RWPE1 (cell line): ENCODE measurements around the gene CDKN2AIPNL.
A peak's percentile ranks its signal among the peaks of the same experiment; 100 is the strongest.
"Not testable (repeated sequence)": the region's sequence is repeated elsewhere in the genome, so short reads cannot be mapped to it uniquely, and the experiment has no call there.

Experiments used
- CTCF ChIA-PET: fragments of 350-600 bp; sonication (Branson Sonifier 250); formaldehyde crosslinking; extraction: SDS; loops from one replicate; lab custom pipeline; 2021; lab: Yijun Ruan, JAX
- POLR2A ChIA-PET: fragments of 400-600 bp; formaldehyde crosslinking; extraction: SDS; loops from one replicate; lab custom pipeline; 2020; ENCODE audit warnings: antibody characterized with exemption; ENCODE audit not compliant: low non-redundant PET; lab: Yijun Ruan, JAX
- DNase-seq: peaks from one replicate; pipeline ENCODE4 v3.0.0; 2012; ENCODE audit warnings: low spot score
- H3K27ac ChIP-seq: fragments of 450-650 bp; 2 replicates; pipeline ENCODE4 v1.5.1; 2017
- TF ChIP-seq, protein P1 (sequence below): fragments of 450-650 bp; conservative IDR thresholded peaks from 2 replicates; pipeline ENCODE4 v1.5.1; 2017; ENCODE audit warnings: low read depth, mild to moderate bottlenecking

The CDKN2AIPNL gene

DNA sequence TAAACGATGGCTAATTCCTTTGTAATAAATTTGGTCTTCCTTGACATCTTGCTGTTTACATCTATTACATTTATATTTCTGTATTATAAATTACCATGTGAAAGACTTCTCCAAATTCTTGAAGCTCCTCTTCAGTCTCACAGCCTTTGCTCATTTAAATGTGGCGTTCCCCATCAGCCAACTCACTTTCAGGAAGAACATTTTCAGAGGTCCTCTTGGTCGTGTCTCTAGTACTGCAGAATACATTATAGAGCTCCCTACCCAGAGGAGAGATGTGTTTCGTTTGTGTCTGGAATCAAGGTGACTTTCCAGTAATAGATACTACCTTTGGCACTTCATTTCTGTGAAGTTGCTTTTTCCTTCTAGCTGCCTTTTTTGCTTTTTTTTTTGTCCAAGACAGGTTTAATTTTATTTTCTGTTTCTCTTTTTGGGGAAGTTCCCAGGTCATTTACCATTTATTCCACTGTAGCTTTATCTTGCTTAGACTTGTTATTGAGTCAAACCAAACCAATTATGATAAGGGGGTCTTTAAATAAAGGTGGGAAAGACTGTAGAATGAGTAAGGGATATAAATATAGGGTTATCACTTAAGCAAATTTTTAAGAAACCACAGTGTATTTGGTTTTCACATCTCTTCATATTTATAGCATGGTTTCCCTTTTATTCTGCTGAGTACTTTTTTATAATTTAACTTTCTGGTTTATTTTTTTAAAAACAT, 27.5 kb downstream of the CDKN2AIPNL start:
- DNase-seq, result no peak
- TF ChIP-seq, protein P1, sequence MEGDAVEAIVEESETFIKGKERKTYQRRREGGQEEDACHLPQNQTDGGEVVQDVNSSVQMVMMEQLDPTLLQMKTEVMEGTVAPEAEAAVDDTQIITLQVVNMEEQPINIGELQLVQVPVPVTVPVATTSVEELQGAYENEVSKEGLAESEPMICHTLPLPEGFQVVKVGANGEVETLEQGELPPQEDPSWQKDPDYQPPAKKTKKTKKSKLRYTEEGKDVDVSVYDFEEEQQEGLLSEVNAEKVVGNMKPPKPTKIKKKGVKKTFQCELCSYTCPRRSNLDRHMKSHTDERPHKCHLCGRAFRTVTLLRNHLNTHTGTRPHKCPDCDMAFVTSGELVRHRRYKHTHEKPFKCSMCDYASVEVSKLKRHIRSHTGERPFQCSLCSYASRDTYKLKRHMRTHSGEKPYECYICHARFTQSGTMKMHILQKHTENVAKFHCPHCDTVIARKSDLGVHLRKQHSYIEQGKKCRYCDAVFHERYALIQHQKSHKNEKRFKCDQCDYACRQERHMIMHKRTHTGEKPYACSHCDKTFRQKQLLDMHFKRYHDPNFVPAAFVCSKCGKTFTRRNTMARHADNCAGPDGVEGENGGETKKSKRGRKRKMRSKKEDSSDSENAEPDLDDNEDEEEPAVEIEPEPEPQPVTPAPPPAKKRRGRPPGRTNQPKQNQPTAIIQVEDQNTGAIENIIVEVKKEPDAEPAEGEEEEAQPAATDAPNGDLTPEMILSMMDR, result no peak
- CTCF ChIA-PET, result interaction anchor here (0.6 kb wide), 1 partner anchor 94 kb away, joined by 3 read pairs; no protein-coding TSS in a partner anchor
- POLR2A ChIA-PET, result interaction anchor here (1.0 kb wide), 1 partner anchor 9 kb away, joined by 5 read pairs; no protein-coding TSS in a partner anchor
- no peak overlapping the region for H3K27ac ChIP-seq

DNA sequence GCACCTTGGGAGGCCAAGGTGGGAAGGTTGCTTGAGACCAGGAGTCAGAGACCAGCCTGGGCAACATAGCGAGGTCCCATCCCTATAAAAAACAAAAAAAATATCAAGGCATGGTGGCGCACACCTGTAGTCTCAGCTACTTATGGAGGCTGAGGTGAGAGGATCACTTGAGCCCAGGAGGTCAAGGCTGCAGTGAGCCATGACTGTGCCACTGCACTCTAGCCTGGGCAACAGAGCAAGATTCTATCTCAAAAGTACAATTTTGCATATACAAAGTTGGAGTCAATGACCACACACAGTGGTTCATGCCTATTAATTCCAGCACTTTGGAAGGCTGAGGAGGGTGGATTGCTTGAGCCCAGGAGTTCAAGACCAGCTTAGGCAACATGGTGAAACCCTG, 29.5 kb downstream of the CDKN2AIPNL start:
- POLR2A ChIA-PET, result not testable (repeated sequence)
- CTCF ChIA-PET, result interaction anchor here (0.7 to 1.4 kb wide), 2 partner anchors 29 to 362 kb away, joined by 7 to 8 read pairs; partner anchors contain the start of gene CDKN2AIPNL

DNA sequence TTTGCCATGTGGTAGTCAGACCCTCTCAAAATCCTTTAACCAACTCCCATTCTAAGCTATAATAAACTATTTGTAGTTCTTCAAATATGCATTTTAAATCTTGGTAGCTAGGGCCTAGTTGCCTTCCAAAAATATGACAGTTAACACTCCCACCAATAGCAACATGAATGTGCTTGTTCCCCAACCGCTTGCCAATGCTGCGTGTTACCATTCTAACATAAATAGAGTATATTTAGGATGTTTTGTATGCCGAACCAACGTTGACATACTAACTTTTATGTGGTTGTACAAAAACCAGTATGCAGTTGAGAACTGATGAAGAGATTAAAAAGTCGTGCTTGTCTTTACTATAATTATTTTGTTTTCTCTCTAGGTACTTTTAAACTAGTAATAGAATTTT, 31.3 kb downstream of the CDKN2AIPNL start:
- ChIA-PET CTCF (interaction anchor here (0.6 kb wide), 2 partner anchors 9 to 198 kb away, joined by 3 read pairs; partner anchors contain the start of gene UBE2B), POLR2A (interaction anchor here (1.2 kb wide), 1 partner anchor 9 kb away, joined by 4 read pairs; the partner anchor contains the start of gene UBE2B)
- TF ChIP-seq, protein P1, result no peak
- no peak overlapping the region for H3K27ac ChIP-seq
- DNase-seq, result no peak

More for the DNA sequence above, 29.5 kb downstream of the CDKN2AIPNL start:
- DNase-seq, result not testable (repeated sequence)
- 0 out of 2 replicates have a peak overlapping the region, but pooled peaks have one; percentile 12 for H3K27ac ChIP-seq

DNA sequence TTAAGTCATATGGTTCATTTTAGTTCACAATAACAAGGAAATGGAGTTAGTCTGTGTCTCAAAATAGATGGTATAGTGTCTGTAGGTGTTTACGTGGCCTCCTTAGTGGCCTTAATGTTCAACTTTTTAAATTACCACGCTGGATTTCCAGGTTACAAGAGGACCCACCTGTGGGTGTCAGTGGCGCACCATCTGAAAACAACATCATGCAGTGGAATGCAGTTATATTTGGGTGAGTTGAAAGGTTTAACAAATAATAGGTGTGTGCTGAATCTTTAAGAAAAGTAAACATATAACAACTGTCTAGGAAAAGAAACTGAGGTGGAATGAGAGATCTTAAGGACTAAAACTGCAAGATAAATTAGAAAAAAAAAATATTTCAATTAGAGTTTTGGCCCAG, 37.4 kb downstream of the CDKN2AIPNL start:
- H3K27ac ChIP-seq, result no peak overlapping the region
- TF ChIP-seq, protein P1, result no peak
- ChIA-PET POLR2A (no interaction called here), CTCF (interaction anchor here (0.6 kb wide), 1 partner anchor 1002 kb away, joined by 3 read pairs; no protein-coding TSS in a partner anchor)
- no peak for DNase-seq

DNA sequence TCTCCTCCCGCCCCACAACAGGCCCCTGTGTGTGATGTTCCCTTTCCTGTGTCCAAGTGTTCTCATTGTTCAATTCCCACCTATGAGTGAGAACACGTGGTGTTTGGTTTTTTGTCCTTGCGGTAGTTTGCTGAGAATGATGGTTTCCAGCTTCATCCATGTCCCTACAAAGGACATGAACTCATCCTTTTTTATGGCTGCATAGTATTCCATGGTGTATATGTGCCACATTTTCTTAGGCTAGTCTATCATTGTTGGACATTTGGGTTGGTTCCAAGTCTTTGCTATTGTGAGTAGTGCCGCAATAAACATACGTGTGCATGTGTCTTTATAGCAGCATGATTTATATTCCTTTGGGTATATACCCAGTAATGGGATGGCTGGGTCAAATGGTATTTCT, 38.0 kb downstream of the CDKN2AIPNL start:
- CTCF ChIA-PET, POLR2A ChIA-PET, H3K27ac ChIP-seq, DNase-seq: not testable (repeated sequence)

DNA sequence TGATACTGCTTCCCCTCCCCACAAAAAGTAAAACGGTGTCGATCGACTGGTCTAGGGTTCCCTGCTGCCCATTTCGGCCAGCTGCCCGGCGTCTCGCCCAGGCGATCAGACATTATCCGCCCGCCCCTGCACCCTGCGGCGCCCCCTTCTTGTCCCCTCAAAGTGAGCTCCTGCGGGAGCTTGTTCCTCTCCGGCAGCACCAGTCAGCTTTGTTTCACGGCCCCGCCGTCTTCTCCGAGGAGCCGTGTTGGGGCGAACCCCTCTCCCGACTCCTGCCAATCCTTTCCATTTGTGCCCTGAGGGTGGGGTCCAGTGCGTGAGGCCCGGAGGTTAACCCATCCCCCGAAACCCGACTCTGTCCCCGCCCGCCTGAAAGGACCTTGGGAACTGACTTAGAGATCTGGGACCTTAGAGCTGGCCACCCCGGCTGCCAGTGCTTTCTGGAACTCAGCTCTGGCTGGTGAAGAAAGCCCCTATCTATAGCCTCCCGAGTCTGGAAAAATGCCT, 39.8 kb downstream of the CDKN2AIPNL start:
- CTCF ChIA-PET, result interaction anchor here (0.7 to 1.5 kb wide), 4 partner anchors 9 to 190 kb away, joined by 3 read pairs; no protein-coding TSS in a partner anchor

More for the DNA sequence above, 39.8 kb downstream of the CDKN2AIPNL start:
- TF ChIP-seq, protein P1, result no peak
- H3K27ac ChIP-seq, result peak overlapping the region; percentile 94
- POLR2A ChIA-PET, result interaction anchor here (0.5 to 1.3 kb wide), 7 partner anchors 9 to 277 kb away, joined by 3 to 8 read pairs (median 4); no protein-coding TSS in a partner anchor
- DNase-seq, result peak; percentile 64
